HG03175 (cell line): Measurements from ENCODE around the gene NCAM1.

Experiments used
- ATAC-seq: cut with Tn5 transposase; IDR thresholded peaks from one replicate; pipeline ENCODE4 v1.9.1; 2021; ENCODE audit warnings: mild to moderate bottlenecking, moderate library complexity; ENCODE audit not compliant: unreplicated experiment

The NCAM1 gene

GRCh38 chr11:113082341-113082955 is 121.2 kb downstream of the NCAM1 start:
- ATAC-seq: no peak

GRCh38 chr11:113083571-113083970 is 122.4 kb downstream of the NCAM1 start:
- ATAC-seq: no peak

DNA sequence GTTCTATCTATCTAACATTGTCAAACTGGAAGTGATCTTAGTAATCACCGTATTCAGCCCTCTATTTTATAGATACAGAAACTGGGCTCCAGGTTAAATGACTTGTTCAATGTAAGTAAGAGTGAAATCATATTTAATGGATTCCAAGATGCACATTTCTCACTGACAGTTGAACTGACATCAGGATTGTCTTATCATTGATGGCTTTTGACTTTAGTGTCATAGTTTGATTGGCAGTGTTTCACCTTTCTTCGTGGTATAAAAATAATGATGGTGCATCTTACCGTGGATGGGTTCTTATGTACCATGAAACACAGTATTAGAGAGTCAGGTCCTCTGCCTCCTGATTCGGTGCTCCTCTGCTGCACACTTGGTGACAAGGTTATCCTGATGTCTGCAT is 123.1 kb downstream of the NCAM1 start:
- ATAC-seq: no peak

GRCh38 chr11:113085446-113085845 is 124.2 kb downstream of the NCAM1 start:
- no peak for ATAC-seq

DNA sequence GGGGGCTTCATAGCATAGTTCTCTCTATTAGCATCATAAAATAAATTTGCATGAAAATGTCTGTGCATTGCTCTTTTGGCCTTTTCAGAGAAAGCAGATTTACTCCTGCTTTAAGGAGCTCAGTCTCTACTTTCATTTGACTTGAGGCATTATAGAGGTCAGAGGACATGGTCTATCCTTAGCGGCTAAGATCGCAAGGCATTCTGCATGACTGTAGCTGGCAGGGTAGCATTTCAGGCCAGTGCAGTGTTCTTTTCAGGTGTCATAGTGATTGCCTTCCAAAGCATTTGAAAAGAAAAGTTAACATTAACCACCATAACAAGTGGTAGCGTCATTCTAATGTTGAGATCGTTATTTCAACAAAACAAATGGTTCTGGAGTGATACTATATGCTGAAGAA is 126.5 kb downstream of the NCAM1 start:
- no peak for ATAC-seq

DNA sequence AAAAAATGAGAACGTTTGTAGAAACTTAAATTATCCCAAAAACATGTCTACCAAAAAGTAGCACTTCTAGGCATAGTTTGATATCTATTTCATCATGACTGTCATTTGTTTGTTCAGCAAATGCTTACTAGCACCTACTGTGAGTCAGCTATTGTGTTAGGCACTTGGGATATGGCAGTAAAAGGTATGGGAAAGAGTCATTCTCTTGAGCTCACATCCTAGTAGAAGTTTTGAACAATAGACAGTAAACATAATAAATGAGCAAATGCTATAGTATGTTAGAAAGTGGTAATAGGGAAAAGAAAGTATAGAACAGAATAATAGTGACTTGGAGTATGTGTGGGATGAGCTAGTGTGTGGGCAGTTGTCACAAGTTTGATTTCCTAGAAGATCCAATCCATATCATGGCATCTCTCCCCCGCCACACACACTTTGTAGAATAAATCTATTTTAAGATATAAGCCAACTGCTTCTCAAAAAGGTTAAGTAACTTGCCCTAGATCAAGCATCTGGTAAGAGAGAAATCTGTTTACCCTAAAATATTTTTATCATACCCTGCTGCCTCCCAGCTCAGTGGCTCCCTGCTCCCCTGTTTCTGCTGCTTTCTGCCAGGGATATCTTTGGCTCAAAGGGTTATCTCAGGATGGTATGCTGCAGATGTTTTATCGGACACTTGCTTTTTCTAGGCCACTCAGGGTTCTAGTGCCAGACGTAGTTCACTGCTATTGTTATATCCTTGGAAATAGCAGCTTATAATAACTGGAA is 129.7 kb downstream of the NCAM1 start:
- ATAC-seq: no peak

DNA sequence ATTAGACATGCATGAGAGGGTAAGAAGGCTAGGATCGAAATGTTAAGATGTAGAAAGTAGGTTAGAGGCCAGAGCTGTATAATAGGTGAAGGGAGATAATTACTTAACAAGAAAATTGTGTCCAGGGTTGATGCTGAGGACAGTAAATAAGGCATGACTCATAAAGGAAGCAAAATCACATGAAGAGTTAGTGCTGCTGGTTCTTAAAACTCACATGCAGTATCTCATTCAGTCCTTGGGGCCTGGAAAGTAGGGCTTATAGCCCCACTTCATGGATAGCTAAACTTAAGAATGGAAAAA is 130.2 kb downstream of the NCAM1 start:
- ATAC-seq: no peak

GRCh38 chr11:113096648-113097047 is 135.4 kb downstream of the NCAM1 start:
- no peak for ATAC-seq

GRCh38 chr11:113103932-113104690 is 142.9 kb downstream of the NCAM1 start:
- ATAC-seq: no peak

- ATAC-seq: no peak
Observed at GRCh38 chr11:113104691-113105251, 143.6 kb downstream of the NCAM1 start.

DNA sequence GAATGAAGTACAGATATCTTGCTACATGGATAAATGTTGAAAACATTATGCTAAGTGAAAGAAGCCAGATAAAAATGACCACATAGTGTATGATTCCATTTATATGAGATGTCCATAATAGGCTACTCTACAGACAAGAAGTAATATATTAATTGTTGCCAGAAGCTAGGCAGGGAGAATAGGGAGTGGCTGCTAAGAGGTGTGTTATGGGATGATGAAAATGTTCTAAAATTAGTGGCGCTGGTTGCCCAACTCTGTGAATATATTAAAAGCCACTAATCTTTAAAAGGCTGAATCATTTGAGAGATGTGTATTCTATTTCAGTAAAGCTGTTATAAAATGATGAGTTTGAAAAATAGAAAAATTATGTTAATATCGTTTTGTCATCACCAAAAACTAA is 144.4 kb downstream of the NCAM1 start:
- ATAC-seq: no peak

- ATAC-seq: no peak
Observed at GRCh38 chr11:113106507-113106906, 145.3 kb downstream of the NCAM1 start.

GRCh38 chr11:113110046-113110445 is 148.8 kb downstream of the NCAM1 start:
- no peak for ATAC-seq

DNA sequence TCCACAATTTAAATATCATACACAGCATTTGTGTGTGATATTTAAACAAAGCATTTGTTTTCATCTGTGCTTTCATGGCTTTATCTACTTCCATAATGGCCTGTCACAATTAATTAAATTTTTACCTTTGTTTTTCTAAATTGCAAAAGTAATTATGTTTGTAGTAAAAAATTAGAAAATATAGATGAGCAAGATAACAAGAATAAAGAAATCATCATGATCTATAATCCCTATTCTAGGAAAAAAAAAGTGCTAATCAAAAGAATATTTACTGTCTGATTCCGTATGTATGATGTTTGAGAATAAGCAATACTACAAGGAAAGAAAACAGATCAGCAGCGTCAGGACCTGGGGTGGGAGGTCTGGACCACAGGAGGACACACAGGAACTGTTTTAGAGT is 149.9 kb downstream of the NCAM1 start:
- ATAC-seq: no peak

DNA sequence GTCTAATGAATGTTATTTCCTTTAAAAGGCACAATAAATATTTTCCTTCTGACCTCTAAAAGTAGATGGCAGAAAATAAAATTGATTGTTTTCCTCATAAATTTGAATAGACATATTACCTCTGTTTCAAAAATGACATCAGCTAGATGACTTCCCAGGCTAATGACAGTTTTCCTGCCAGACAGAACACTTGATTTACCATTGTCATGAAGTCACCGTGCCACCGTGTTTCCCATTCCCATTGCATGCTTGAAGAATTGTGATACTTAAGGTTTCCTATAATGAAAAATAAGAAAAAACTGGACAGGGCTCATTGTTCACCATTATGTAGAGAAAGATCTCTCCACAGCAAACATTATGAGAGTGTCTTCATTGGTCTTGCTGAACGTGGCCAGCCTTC is 151.1 kb downstream of the NCAM1 start:
- ATAC-seq: no peak

DNA sequence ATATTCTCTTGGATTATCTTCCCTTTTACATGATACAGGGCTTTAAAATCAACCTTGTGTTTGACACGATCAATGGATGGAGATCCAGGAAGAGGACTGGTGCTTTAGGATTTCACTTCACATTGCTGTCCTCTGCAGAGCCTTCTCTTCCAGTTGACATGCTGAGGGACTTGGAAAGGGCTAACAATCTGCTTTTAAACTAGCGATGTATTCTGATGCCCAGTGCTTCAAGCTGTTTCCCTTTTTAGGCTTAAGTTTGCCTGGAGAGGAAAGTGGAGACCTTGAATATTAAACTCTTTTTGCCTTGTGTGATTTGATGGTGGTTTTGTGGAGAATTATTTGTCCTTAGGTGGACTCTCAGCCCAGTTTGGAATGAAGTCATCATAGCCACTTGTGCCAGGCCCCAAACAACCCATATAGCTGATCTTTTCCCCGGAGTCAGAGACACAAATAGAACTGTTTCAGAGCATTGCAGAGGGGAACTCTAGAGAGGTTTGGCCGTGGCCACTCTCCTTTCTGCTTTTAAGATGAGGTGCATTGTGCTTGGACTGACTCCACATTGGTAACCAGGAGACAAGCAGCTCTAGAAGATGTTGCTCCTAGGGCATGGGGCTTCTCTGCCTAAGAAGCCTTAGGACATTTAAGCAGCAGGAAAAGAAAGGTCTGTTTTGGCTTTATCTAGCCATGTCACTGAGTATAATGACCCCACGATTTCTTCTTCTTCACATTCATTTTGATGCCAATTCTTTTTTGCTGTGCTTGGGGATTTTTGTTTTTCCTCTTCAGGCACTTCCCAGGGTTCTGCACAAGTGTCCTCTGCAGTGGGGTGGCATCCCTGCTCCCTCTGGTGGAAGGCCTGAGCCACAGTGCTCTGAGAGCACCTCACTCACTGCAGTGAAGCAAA is 152.8 kb downstream of the NCAM1 start:
- no peak for ATAC-seq

GRCh38 chr11:113114705-113115027 is 153.4 kb downstream of the NCAM1 start:
- no peak for ATAC-seq

- ATAC-seq: no peak
Observed at GRCh38 chr11:113118104-113118503, 156.9 kb downstream of the NCAM1 start.

DNA sequence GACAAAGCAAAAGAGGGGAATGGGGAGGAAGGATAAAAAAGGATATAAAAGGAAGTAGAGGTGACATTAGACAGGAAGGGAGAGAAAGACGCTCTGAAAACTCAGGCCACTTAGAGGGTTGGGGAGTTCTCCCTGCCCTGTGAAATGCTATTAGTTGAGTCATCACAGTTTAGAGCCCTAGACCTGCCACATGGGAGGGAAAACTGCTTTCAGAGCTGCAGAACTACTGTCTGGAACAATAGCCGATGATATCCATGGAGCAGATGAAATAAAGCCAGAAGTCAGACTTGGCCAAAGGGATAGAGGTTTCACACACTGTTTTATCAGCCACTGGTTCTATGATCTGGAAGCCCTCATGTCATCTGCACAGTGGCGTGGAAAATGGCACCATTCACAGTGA is 157.9 kb downstream of the NCAM1 start:
- no peak for ATAC-seq

GRCh38 chr11:113119966-113120736 is 158.9 kb downstream of the NCAM1 start:
- no peak for ATAC-seq
